Loucy (cell line): ENCODE data around the gene NFASC.

Experiments used
- H2AFZ ChIP-seq: fragments of 200-600 bp; sonication (generic); 2 replicates; pipeline ENCODE4 v1.6.0; 2016; ENCODE audit warnings: antibody characterized with exemption, mild to moderate bottlenecking, low read length, moderate library complexity
- H3F3A ChIP-seq: fragments of 200-600 bp; 2 replicates; pipeline ENCODE4 v1.6.0; 2016; ENCODE audit warnings: antibody characterized with exemption, low read depth, mild to moderate bottlenecking
- H3K27me3 ChIP-seq: fragments of 200-600 bp; sonication (generic); 2 replicates; pipeline ENCODE4 v1.6.1; 2014; ENCODE audit warnings: low read length, mild to moderate bottlenecking; ENCODE audit not compliant: insufficient read depth, poor library complexity, severe bottlenecking
- H3K36me3 ChIP-seq: fragments of 200-600 bp; sonication (generic); 2 replicates; pipeline ENCODE4 v1.6.1; 2016; ENCODE audit warnings: low read length; ENCODE audit not compliant: insufficient read depth
- H3K4me1 ChIP-seq: fragments of 200-600 bp; sonication (generic); 2 replicates; pipeline ENCODE4 v1.5.1; 2014; ENCODE audit warnings: low read length, mild to moderate bottlenecking; ENCODE audit not compliant: insufficient read depth, poor library complexity, severe bottlenecking
- H3K4me2 ChIP-seq: fragments of 200-600 bp; sonication (generic); 2 replicates; pipeline ENCODE4 v1.6.0; 2014; ENCODE audit warnings: antibody characterized with exemption, low read length, low read depth, mild to moderate bottlenecking; ENCODE audit not compliant: poor library complexity, severe bottlenecking
- H3K4me3 ChIP-seq: fragments of 200-600 bp; sonication (generic); 2 replicates; pipeline ENCODE4 v1.5.1; 2014; ENCODE audit warnings: low read length, mild to moderate bottlenecking, mixed read lengths; ENCODE audit not compliant: poor library complexity, severe bottlenecking
- H3K79me2 ChIP-seq: fragments of 200-600 bp; sonication (generic); 2 replicates; pipeline ENCODE4 v1.6.1; 2014; ENCODE audit warnings: low read length; ENCODE audit not compliant: insufficient read depth
- H3K9ac ChIP-seq: fragments of 200-600 bp; sonication (generic); 2 replicates; pipeline ENCODE4 v1.6.0; 2014; ENCODE audit warnings: mild to moderate bottlenecking, low read depth, low read length, moderate library complexity; ENCODE audit not compliant: poor library complexity, severe bottlenecking
- H3K9me2 ChIP-seq: fragments of 200-600 bp; sonication (generic); replicated peaks from 2 replicates; pipeline ENCODE4 v1.6.1; 2016; ENCODE audit warnings: low read depth, low read length, mixed read lengths
- H3K9me3 ChIP-seq: fragments of 200-600 bp; sonication (generic); 2 replicates; pipeline ENCODE4 v1.6.1; 2014; ENCODE audit warnings: mild to moderate bottlenecking, antibody characterized with exemption, low read length, low read depth; ENCODE audit not compliant: insufficient read depth
- H4K20me1 ChIP-seq: fragments of 200-600 bp; sonication (generic); 2 replicates; pipeline ENCODE4 v1.6.0; 2014; ENCODE audit warnings: antibody characterized with exemption, low read length, mild to moderate bottlenecking; ENCODE audit not compliant: insufficient read depth, poor library complexity, severe bottlenecking
- EZH2phosphoT487 ChIP-seq: fragments of 200-600 bp; IDR thresholded peaks from 2 replicates; pipeline ENCODE4 v1.6.1; 2018; ENCODE audit warnings: antibody characterized with exemption, mild to moderate bottlenecking, moderate library complexity, borderline replicate concordance
- TF ChIP-seq, protein P1 (sequence below): fragments of 200-600 bp; sonication (generic); conservative IDR thresholded peaks from 2 replicates; pipeline ENCODE4 v1.5.1; 2014; ENCODE audit warnings: mild to moderate bottlenecking, antibody characterized with exemption, low read length

The NFASC gene

GRCh38 chr1:204885288-204885711 is 14.6 kb downstream of the NFASC start:
- Histone ChIP-seq H3K9me2 (no peaks in the 10 kb centered on the region), H2AFZ (no peak overlapping the region), H3K9me3 (no peaks in the 10 kb centered on the region), H4K20me1 (no peaks in the 10 kb centered on the region), H3K27me3 (no peaks in the 10 kb centered on the region), H3K9ac (no peak overlapping the region), H3K4me2 (no peak overlapping the region), H3K36me3 (no peaks in the 10 kb centered on the region), H3K4me3 (no peak overlapping the region), H3K4me1 (no peaks in the 10 kb centered on the region), H3F3A (no peaks in the 10 kb centered on the region), H3K79me2 (no peaks in the 10 kb centered on the region)
- TF ChIP-seq EZH2phosphoT487 = no peak
- TF ChIP-seq, protein P1, sequence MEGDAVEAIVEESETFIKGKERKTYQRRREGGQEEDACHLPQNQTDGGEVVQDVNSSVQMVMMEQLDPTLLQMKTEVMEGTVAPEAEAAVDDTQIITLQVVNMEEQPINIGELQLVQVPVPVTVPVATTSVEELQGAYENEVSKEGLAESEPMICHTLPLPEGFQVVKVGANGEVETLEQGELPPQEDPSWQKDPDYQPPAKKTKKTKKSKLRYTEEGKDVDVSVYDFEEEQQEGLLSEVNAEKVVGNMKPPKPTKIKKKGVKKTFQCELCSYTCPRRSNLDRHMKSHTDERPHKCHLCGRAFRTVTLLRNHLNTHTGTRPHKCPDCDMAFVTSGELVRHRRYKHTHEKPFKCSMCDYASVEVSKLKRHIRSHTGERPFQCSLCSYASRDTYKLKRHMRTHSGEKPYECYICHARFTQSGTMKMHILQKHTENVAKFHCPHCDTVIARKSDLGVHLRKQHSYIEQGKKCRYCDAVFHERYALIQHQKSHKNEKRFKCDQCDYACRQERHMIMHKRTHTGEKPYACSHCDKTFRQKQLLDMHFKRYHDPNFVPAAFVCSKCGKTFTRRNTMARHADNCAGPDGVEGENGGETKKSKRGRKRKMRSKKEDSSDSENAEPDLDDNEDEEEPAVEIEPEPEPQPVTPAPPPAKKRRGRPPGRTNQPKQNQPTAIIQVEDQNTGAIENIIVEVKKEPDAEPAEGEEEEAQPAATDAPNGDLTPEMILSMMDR = no peak

GRCh38 chr1:204885790-204886189 is 15.1 kb downstream of the NFASC start:
- H3K36me3 ChIP-seq = no peaks in the 10 kb centered on the region
- no peaks in the 10 kb centered on the region for H3K4me1 ChIP-seq
- no peaks in the 10 kb centered on the region for H3K9me3 ChIP-seq
- H3K4me3 ChIP-seq = no peak overlapping the region
- no peak overlapping the region for H3K4me2 ChIP-seq
- H3K79me2 ChIP-seq = no peaks in the 10 kb centered on the region
- no peaks in the 10 kb centered on the region for H4K20me1 ChIP-seq
- H3K9me2 ChIP-seq = no peaks in the 10 kb centered on the region
- no peak overlapping the region for H3K9ac ChIP-seq
- TF ChIP-seq, protein P1 = no peak
- TF ChIP-seq EZH2phosphoT487 = no peak
- H2AFZ ChIP-seq = no peak overlapping the region
- no peaks in the 10 kb centered on the region for H3F3A ChIP-seq
- no peaks in the 10 kb centered on the region for H3K27me3 ChIP-seq

DNA sequence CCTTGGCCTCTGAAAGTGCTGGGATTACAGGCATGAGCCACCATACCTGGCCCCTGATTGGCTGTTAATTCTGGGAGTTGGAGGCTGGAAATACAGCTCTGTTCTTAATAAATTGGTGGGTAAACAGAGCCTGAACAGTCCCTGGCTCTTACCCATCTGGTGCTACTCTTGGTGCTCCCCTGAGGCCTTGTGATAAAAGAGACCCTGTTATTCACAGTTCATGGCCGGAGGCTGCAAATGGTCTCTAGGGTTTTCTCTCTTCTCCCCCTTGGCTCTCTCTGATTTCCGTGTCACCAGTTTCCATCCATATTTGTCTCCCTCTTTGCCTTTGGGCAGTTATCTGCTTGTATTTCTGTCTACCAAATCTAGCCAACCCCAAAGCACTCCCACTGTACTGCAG is 17.2 kb downstream of the NFASC start:
- no peaks in the 10 kb centered on the region for H3F3A ChIP-seq
- H3K9ac ChIP-seq = no peak overlapping the region

More for the DNA sequence above, 17.2 kb downstream of the NFASC start:
- no peak overlapping the region for H2AFZ ChIP-seq
- H3K9me2 ChIP-seq = no peaks in the 10 kb centered on the region
- H3K4me2 ChIP-seq = no peak overlapping the region
- H3K27me3 ChIP-seq = no peaks in the 10 kb centered on the region
- H3K9me3 ChIP-seq = no peaks in the 10 kb centered on the region
- H3K4me1 ChIP-seq = no peaks in the 10 kb centered on the region
- no peaks in the 10 kb centered on the region for H3K79me2 ChIP-seq
- no peaks in the 10 kb centered on the region for H4K20me1 ChIP-seq
- TF ChIP-seq, protein P1 = no peak
- no peak for TF ChIP-seq EZH2phosphoT487
- H3K4me3 ChIP-seq = no peak overlapping the region
- no peaks in the 10 kb centered on the region for H3K36me3 ChIP-seq
